Endodermal cell (in vitro differentiated cells): Measurements from ENCODE around the gene AHSG. TPM values are rescaled to one million over a fixed set of nuclear protein-coding genes. Genes with fewer than 3 reads are reported as not detected.
A peak's percentile ranks its signal among the peaks of the same experiment; 100 is the strongest.
"Not testable (repeated sequence)": the region's sequence is repeated elsewhere in the genome, so short reads cannot be mapped to it uniquely, and the experiment has no call there.

Source experiments
- DNase-seq: peaks from one replicate; pipeline ENCODE4 v3.0.0-alpha.2; 2017
- H3K27ac ChIP-seq: 2 replicates; pipeline ENCODE4 v1.5.1; 2013; ENCODE audit warnings: mild to moderate bottlenecking, low read depth, low read length, moderate library complexity
- H3K27me3 ChIP-seq: 2 replicates; pipeline ENCODE4 v1.6.1; 2013; ENCODE audit warnings: mild to moderate bottlenecking, low read length, moderate library complexity; ENCODE audit not compliant: insufficient read depth, control insufficient read depth, poor library complexity, severe bottlenecking
- H3K36me3 ChIP-seq: 2 replicates; pipeline ENCODE4 v1.7.0; 2013; ENCODE audit warnings: mild to moderate bottlenecking, low read length, moderate library complexity; ENCODE audit not compliant: control insufficient read depth, insufficient read depth
- H3K4me1 ChIP-seq: one replicate; pipeline ENCODE4 v1.7.0; 2013; ENCODE audit warnings: low read length; ENCODE audit not compliant: control insufficient read depth, insufficient read depth
- H3K4me3 ChIP-seq: 2 replicates; pipeline ENCODE4 v1.5.1; 2013; ENCODE audit warnings: mild to moderate bottlenecking, low read length, moderate library complexity
- H3K9ac ChIP-seq: 2 replicates; pipeline ENCODE4 v1.6.1; 2013; ENCODE audit warnings: mild to moderate bottlenecking, low read length, moderate library complexity; ENCODE audit not compliant: poor library complexity, severe bottlenecking; ENCODE audit errors: extremely low read depth
- H3K9me3 ChIP-seq: 2 replicates; pipeline ENCODE4 v1.6.1; 2013; ENCODE audit warnings: mild to moderate bottlenecking, low read length, moderate library complexity; ENCODE audit not compliant: control insufficient read depth
- H3K27ac Mint-ChIP-seq: 2 replicates; pipeline ENCODE4 v1.8.0; 2020; ENCODE audit warnings: mixed read lengths
- H3K27me3 Mint-ChIP-seq: 2 replicates; pipeline ENCODE4 v1.8.0; 2021; ENCODE audit warnings: mild to moderate bottlenecking, mixed read lengths; ENCODE audit not compliant: insufficient read depth
- H3K36me3 Mint-ChIP-seq: 2 replicates; pipeline ENCODE4 v1.8.0; 2020; ENCODE audit warnings: low read depth, mixed read lengths
- H3K4me1 Mint-ChIP-seq: 2 replicates; pipeline ENCODE4 v1.8.0; 2020; ENCODE audit warnings: mixed read lengths
- H3K4me3 Mint-ChIP-seq: 2 replicates; pipeline ENCODE4 v1.8.0; 2020; ENCODE audit warnings: mild to moderate bottlenecking, moderate library complexity, mixed read lengths
- H3K9me3 Mint-ChIP-seq: 2 replicates; pipeline ENCODE4 v1.8.0; 2020; ENCODE audit warnings: mild to moderate bottlenecking, mixed read lengths
- WGBS, 2 experiments: methylation state at CpG; one replicate each; pipeline versions ENCODE4 v1.1.5 to v1.1.7; 2013; ENCODE audit warnings: missing lambda C conversion rate in 2 of 2, mixed read lengths in 1 of 2; ENCODE audit not compliant: insufficient coverage in 1 of 2, insufficient read length in 1 of 2; 5-methylcytosine and 5-hydroxymethylcytosine counted together
- total RNA-seq, 2 donors: library from RNA; stranded (reverse); fragmentation: NEBNext Ultra II Directional in 1 of 2; extraction: Animal tissue kit (Norgen Biotek cat#: 25700) in 1 of 2; gene quantifications; 2 replicates in 1 of 2; 3 replicates in 1 of 2; pipeline ENCODE4 v1.2.1, GENCODE V29; 2021
- TF ChIP-seq, protein P1 (sequence below): fragments of 200-600 bp; sonication (generic); conservative IDR thresholded peaks from 2 replicates; pipeline ENCODE4 v1.5.0; 2021; ENCODE audit warnings: antibody characterized with exemption, mild to moderate bottlenecking

Gene AHSG
- total RNA-seq, 2 donors from 2014 or later, result not detected

GRCh38 chr3:186567072-186567921, 45.6 kb upstream of the AHSG start, which contains the start of gene TBCCD1:
Gene TBCCD1, minus strand, starts transcription at chr3:186567339. Its CDS starts 3,010 bp downstream, at chr3:186564329.
- peak within 1 kb of the TSS; percentile 91 for H3K4me3 Mint-ChIP-seq
- peaks cover 2% of the 10 kb centered on the region for H3K36me3 Mint-ChIP-seq
- Histone ChIP-seq H3K27me3 (no peaks in the 10 kb centered on the region), H3K36me3 (peaks cover 7% of the 10 kb centered on the region), H3K9ac (peak within 1 kb of the TSS; percentile 61), H3K27ac (no peak within 1 kb of the TSS), H3K4me3 (peak within 1 kb of the TSS; percentile 97), H3K9me3 (no peaks in the 10 kb centered on the region), H3K4me1 (no peaks in the 10 kb centered on the region)
- no peaks in the 10 kb centered on the region for H3K27me3 Mint-ChIP-seq
- TF ChIP-seq, protein P1, sequence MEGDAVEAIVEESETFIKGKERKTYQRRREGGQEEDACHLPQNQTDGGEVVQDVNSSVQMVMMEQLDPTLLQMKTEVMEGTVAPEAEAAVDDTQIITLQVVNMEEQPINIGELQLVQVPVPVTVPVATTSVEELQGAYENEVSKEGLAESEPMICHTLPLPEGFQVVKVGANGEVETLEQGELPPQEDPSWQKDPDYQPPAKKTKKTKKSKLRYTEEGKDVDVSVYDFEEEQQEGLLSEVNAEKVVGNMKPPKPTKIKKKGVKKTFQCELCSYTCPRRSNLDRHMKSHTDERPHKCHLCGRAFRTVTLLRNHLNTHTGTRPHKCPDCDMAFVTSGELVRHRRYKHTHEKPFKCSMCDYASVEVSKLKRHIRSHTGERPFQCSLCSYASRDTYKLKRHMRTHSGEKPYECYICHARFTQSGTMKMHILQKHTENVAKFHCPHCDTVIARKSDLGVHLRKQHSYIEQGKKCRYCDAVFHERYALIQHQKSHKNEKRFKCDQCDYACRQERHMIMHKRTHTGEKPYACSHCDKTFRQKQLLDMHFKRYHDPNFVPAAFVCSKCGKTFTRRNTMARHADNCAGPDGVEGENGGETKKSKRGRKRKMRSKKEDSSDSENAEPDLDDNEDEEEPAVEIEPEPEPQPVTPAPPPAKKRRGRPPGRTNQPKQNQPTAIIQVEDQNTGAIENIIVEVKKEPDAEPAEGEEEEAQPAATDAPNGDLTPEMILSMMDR, result no peak
- DNase-seq, result peak; percentile 99
- WGBS, 2 experiments, result 1 to 2% methylated on average over 44 to 66 of the region's 66 CpGs
- H3K27ac Mint-ChIP-seq, result peak within 1 kb of the TSS; percentile 96
- no peaks in the 10 kb centered on the region for H3K9me3 Mint-ChIP-seq
- peaks cover 16% of the 10 kb centered on the region for H3K4me1 Mint-ChIP-seq

DNA sequence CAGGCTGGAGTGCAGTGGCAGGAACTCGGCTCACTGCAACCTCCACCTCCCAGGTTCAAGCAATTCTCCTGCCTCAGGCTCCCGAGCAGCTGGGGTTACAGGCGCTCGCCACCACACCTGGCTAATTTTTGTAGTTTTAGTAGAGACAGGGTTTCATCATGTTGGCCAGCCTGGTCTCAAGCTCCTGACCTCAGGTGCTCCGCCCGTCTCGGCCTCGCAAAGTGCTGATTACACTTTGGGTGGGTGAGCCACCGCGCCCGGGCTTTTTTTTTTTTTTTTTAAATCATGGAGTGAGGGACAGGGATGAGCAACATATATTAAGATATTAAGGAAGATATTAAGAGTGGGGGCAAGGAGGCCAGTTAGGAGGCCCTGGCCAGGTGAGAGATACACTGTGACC, 43.5 kb upstream of the AHSG start:
- Mint-ChIP-seq H3K36me3 (peaks cover 16% of the 10 kb centered on the region), H3K4me3 (peak overlapping the region; percentile 89), H3K27ac (peak overlapping the region; percentile 97), H3K4me1 (peaks cover 16% of the 10 kb centered on the region)
- Histone ChIP-seq H3K36me3 (peaks cover 27% of the 10 kb centered on the region), H3K9ac (peak overlapping the region; percentile 86), H3K4me3 (peak overlapping the region; percentile 99)
- not testable (repeated sequence) for H3K27me3 Mint-ChIP-seq, H3K27me3 ChIP-seq, H3K9me3 Mint-ChIP-seq, H3K9me3 ChIP-seq, H3K27ac ChIP-seq, DNase-seq, H3K4me1 ChIP-seq
- WGBS, 2 experiments, result 89 to 94% methylated on average over 3 to 11 of the region's 11 CpGs

DNA sequence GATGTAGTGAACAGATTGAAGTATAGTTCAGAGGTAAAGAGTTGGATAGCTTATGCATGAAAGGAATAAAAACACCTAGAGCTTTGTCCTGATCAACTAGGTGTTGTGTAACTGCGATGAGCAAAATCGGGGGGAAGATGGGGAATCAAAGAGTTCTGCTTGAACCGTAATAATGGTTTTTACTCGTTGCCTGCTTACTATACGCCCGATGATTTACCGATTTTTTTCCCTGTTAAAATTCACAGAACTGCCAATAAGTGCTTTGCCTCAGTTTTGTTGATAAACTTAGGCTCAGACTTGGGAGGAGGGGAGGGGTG, 43.1 kb upstream of the AHSG start:
- Histone ChIP-seq H3K9me3 (no peaks in the 10 kb centered on the region), H3K36me3 (peaks cover 31% of the 10 kb centered on the region), H3K27me3 (no peaks in the 10 kb centered on the region), H3K9ac (peak overlapping the region; percentile 86), H3K27ac (peak overlapping the region; percentile 75), H3K4me3 (peak overlapping the region; percentile 99), H3K4me1 (no peaks in the 10 kb centered on the region)
- WGBS, 2 experiments, result 15 to 21% methylated on average over 7 of the region's 7 CpGs
- Mint-ChIP-seq H3K27ac (peak overlapping the region; percentile 97), H3K4me3 (peak overlapping the region; percentile 89), H3K27me3 (no peaks in the 10 kb centered on the region), H3K4me1 (peaks cover 16% of the 10 kb centered on the region), H3K36me3 (peaks cover 19% of the 10 kb centered on the region), H3K9me3 (no peaks in the 10 kb centered on the region)
- TF ChIP-seq, protein P1, result no peak
- DNase-seq, result no peak
